Kidney epithelial cell (primary cell): ENCODE data around the gene CYBA. TPM values are rescaled to one million over a fixed set of nuclear protein-coding genes. Genes with fewer than 3 reads are reported as not detected.
A peak's percentile ranks its signal among the peaks of the same experiment; 100 is the strongest.

Source experiments
- DNase-seq: peaks from one replicate; pipeline ENCODE4 v3.0.0-alpha.2; 2010; ENCODE audit warnings: low read depth
- H3K27me3 ChIP-seq: 2 replicates; pipeline ENCODE4 v1.6.0; 2011; ENCODE audit warnings: low read length; ENCODE audit not compliant: control insufficient read depth, insufficient read depth
- H3K36me3 ChIP-seq: 2 replicates; pipeline ENCODE4 v1.5.1; 2011; ENCODE audit warnings: low read length; ENCODE audit not compliant: control insufficient read depth, insufficient read depth
- H3K4me3 ChIP-seq: 2 replicates; pipeline ENCODE4 v1.5.1; 2011; ENCODE audit warnings: low read depth, mild to moderate bottlenecking, control low read depth, low read length
- CTCF ChIP-seq: IDR thresholded peaks from 2 replicates; pipeline ENCODE4 v1.5.1; 2011; ENCODE audit warnings: mild to moderate bottlenecking, moderate library complexity, low read length, control low read depth, inconsistent platforms; ENCODE audit not compliant: insufficient read depth, poor library complexity, severe bottlenecking
- total RNA-seq: library from RNA; depleted of rRNA; stranded (reverse); fragments of >200 nt; gene quantifications from 2 replicates; pipeline ENCODE4 v1.2.3, GENCODE V29; 2015

Gene CYBA
- total RNA-seq, 1 donor from 2014 or later, result 734 TPM

GRCh38 chr16:88685156-88686061 lies 34.6 kb upstream of the CYBA start:
- DNase-seq, result no peak
- Histone ChIP-seq H3K36me3 (no peaks in the 10 kb centered on the region), H3K4me3 (peak overlapping the region; percentile 44), H3K27me3 (peaks cover 63% of the 10 kb centered on the region)
- TF ChIP-seq CTCF, result peak; percentile 76

GRCh38 chr16:88684569-88685155 lies 33.8 kb upstream of the CYBA start:
- Histone ChIP-seq H3K36me3 (no peaks in the 10 kb centered on the region), H3K4me3 (no peak overlapping the region), H3K27me3 (peaks cover 60% of the 10 kb centered on the region)
- DNase-seq, result no peak
- TF ChIP-seq CTCF, result no peak

- no peak for TF ChIP-seq CTCF
- no peak for DNase-seq
- Histone ChIP-seq H3K36me3 (no peaks in the 10 kb centered on the region), H3K27me3 (peaks cover 42% of the 10 kb centered on the region), H3K4me3 (no peak overlapping the region)
Measured at GRCh38 chr16:88681709-88682451, 31.0 kb upstream of the CYBA start.

- peak; percentile 51 for TF ChIP-seq CTCF
- peaks cover 39% of the 10 kb centered on the region for H3K27me3 ChIP-seq
- no peak for DNase-seq
- H3K4me3 ChIP-seq, result no peak overlapping the region
- H3K36me3 ChIP-seq, result no peaks in the 10 kb centered on the region
Measured at GRCh38 chr16:88681084-88681680, 30.3 kb upstream of the CYBA start.

GRCh38 chr16:88680554-88681083 lies 29.8 kb upstream of the CYBA start:
- Histone ChIP-seq H3K36me3 (no peaks in the 10 kb centered on the region), H3K4me3 (no peak overlapping the region), H3K27me3 (peaks cover 33% of the 10 kb centered on the region)
- TF ChIP-seq CTCF, result no peak
- no peak for DNase-seq
